Activated CD4-positive, alpha-beta T cell treated with anti-CD3 and anti-CD28 coated beads, Interleukin-2, amount 50 U/mL, for 48 hours (primary cell): Measurements from ENCODE around the gene ACTRT2.

Experiments used
- DNase-seq, 2 experiments: peaks; one replicate each; pipeline ENCODE4 v3.0.0-alpha.2; 2020

The ACTRT2 gene

DNA sequence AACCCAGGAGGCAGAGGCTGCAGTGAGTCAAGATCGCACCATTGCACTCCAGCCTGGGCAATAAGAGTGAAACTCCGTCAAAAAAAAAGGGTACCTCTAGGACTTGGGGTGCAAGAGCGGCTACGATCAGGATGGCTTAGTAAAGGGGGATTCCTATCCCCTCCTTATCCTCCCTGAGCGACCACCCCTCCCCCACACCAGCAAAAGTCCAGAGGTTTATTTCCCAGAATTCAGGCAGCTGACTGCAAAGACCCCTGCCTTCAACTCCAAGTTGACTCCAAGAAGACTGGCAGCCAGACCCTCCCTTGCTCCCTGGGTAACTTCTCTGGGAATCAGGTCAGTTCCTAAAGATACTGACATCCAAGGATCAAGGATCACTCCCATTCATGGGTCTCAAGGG lies 35.4 kb downstream of the ACTRT2 start:
- DNase-seq, result no peak

DNA sequence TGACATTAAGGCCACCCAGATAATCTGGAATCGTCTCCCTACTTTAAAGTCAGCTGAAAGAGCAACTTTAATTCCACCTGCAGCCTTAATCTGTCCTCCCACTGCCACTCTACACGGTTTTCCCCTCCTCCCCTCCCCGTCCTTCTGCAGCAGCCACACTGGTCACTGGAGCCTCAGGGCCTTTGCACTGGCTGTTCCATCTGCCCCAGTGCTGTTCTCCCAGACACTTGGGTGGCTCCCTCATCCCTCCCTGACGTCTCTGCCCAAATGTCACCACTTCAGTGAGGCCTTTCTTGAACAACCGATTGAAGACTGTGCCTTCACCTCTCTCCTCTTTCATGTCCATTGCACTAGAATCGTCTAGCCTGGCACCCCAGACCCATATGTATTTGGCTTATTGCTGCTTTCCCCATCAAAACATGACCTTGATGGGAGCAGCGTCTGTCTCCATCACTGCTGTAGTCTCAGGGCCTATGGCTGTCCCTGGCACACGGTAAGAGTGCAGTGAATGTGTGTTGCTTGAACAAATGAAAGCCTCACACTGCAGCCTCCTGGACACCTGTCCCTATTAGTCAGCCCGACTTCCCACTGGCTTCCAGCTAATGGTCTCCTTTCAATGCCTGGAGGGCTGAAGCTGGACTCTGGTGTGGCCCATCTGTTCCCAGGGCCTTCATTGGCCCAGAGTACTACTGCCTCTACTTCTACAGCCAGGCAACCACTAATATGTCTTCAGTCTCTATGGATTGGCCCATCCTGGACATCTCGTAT lies 37.2 kb downstream of the ACTRT2 start:
- DNase-seq, result no peak

DNA sequence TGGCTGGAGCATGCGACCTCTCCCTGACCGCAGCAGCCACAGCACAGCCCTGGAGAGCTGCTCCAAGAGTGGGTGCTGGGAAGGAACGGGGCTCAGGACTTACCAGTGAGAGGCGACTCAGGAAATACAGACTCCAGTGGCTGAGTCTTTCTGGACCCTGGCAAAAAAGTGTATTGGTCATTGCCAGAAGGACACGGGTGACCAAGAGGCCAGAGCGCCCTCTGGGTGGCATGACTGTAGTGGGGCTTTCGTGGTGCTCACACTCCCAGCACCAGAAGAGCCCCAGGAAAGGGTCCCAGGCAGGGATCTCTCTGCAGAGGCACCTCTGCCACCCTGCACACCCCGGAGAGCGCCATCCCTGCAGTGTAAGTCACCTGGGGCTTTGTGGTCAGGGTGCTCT lies 38.9 kb downstream of the ACTRT2 start:
- no peak for DNase-seq

DNA sequence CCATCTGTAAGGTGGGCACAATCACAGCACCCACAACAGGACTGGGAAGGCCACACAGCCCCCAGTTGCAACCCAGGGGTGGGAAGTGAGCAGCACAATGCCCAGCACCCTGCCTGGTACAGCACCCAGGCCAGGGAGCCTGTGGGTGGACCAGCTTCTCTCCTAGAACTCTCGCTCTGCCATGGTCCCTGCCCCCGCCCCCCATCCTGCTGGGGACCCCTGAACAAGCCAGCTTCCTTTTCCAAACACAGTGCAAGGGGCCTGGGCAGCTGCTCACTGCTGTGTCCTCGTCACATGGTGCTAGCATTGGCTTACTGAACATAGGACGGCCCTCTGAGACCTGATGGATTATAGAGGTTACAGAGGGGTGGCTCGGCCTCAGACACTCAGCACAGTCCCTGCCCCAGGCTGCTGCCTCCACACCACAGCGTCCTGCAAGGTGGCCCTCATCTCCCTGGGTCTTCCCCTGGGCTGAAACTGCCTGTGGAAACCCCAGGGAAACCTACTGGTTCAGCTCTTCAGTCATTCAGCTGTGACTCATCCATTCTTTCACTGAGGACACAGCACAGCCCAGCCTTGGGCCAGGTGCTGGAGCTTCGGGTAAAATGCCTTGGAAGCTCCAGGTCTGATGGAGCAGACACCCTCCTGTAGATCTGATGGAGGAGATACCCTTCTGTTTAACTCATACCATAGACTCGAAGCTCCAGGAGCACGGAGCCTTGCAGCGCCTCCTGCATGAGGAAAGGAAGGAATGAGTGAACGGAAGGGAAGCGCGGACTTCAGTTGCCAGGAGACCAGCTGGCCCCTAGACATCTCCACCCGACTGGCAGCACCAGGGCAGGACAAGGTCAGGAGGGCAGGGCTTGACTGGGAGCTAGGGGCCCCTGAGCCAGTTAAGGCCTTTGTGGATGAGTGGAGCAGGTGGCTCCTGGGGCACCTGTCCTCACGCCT lies 39.6 kb downstream of the ACTRT2 start:
- no peak for DNase-seq

DNA sequence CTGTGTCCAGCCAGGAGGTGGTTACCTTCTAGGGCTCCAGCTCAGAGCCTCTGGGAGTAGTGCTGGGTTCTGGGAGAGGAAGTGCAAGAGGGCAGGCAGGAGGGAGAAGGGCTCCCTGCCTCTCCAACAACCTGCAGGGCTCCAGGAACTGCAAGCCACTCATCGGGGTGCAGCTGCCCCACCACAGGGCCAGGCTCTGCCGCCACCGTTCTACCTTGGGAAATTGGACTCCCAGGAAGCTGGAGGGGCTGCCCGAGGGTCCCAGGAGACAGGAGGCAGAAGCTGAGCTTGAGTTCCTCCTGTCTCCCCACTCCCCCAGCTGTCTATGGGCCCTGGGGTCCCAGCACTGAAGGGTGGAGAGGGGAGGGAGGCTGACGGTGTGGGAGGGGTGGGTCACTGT lies 40.3 kb downstream of the ACTRT2 start:
- DNase-seq, result no peak

DNA sequence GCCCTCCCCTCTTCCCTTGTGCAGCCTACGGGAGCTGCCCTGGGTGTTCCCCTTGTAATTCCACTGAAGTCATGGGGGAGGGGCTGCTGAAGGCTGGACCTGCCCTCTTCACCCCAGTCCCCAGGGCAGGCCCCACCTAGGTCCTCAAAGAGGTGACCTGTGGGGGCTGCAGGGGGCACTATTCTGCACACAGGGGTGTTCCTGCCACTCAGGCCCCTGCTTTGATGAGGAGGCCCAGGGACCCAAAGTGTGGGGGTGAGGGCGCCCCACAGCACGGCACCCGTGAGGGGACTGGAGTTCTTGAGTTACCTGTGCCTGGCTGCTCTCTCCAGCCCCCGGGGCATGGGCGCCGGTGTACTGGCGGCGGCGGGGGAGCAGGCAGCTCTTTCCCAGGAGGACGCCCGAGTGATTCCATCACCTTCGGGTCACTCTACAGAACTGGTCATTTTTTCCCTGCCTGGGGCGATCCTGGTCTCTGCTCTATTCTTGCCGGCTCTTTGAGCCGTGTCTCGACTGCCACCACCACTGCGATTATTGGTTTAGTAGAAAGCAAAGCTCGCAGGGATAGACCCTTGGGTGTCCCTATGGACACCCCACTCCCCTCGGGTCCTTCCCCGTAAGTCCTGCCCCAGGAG lies 40.8 kb downstream of the ACTRT2 start:
- DNase-seq, result no peak

DNA sequence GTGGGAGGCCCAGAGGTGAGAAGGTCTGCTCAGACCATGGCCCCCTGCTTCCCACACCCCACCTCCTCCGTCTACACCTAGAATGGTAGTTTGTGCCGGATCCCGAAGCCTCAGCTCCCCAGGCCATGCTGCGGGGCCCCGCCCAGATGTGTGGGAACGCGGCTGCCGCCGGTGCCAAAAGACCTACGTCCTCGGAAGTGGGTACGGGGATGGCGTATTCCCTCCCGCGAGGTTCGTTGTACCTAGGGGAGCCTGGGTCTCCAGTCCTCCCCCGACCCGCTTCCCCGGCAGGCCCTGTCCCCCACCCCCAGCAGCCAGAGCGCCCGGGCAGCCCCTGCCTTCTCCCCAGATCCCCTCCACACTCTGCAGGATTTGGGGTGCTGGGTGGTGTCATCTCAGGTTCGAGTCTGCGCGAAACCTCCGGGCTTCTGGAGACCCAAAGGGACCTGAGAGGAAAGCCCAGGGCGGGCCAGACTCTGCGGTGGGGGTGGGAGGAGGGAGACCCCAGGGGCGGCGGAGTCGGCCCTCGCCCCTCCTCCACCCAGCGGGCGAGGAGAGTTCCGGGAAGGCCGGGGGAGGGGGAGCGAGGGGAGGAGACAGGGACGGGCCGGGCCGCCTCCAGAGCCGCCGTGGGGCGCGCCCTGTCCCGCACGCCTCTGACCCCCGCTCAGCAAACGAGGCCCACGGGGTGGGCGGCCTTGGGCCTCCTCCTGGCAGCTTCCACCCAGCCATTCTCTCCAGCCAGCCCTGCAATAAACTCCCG lies 41.5 kb downstream of the ACTRT2 start:
- no peak for DNase-seq

DNA sequence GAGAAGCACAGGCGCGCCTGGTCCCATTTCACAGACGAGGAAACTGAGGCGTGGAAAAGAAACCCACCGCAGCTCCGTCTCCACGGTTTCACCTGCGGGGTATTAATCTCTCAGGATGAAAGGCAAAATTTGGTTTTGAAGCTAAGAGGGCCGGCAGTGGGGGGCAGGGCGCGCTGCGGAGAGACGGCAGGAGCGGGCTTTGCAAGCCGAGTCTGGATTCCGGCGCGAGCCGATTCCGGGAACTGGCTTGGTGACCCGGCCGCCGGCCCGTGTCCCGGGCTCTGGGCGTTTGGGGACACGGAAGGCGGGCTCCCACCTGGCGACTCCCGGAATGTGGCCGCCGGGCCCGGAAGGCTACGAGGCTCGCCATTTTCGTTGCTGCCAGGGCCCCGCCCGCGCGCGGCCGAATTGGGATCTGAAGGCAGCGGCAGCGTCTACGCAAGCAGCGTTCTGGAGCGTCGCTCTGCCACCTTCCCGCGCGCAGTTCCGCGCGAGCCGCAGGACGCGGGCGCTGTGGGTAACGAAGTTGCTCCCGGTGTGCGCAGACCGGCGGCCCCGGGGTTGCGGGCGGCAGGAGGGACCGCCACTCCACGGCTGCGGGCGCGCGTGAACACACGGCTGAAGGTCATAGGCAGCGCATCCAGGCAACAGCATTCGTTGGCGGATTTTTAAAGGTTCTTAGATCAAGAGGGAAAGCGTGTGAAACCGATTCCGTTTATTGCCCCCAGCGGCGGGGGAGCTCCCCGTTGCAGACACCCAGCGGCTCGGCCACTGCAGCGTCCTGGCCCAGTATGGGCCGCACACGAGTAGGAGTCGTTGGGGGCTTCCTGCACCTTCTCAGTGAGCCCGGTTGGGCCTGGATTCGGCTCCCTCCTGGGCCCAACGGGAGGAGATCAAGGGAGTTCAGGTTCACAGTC lies 42.4 kb downstream of the ACTRT2 start:
- DNase-seq, result no peak

DNA sequence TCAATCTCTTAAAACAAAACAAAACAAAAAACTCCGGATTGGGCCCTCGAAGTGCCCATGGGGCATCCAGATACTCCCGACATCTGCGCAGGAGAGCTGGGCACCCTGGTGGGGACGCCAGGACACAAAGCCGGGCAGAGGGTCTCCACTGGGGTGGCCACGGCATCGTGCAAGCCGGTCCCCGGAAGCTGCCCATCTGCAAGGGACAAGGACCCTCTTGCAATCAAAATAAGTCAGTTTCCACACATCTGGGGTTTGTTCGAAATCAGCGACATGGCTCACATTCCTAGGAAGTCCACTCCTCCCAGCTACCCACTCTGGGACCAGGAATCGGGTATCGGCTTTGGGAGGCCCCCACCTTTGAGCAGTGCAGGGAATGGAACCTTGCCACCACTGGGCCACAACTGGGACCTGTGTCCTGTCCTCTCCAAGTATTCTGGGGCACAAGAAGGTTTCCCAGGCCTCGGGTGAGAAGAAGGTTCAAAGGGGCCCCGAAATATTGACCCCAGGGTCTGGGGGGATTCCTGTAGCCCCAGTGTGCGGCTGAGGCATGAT lies 43.1 kb downstream of the ACTRT2 start:
- DNase-seq, result no peak

DNA sequence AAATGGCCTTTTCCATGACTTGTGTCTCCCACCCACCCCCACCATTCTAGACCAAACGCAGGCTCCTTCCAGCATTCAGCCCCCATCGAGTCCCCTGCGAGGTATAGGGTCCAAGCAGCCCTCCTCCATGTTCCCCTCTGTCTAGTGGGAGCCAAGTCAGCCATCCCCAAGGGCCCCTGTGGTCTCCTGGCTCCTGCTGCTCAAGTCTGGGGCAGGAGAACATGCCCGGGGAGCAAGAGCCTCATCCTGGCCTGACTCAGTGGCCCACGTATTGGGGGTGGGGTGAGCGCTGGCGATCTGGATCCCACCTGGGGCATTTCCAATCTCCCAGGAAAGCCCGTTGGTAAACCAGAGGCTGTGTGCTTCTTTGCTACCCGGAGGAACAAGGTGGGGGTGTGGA lies 43.6 kb downstream of the ACTRT2 start:
- DNase-seq, result no peak

DNA sequence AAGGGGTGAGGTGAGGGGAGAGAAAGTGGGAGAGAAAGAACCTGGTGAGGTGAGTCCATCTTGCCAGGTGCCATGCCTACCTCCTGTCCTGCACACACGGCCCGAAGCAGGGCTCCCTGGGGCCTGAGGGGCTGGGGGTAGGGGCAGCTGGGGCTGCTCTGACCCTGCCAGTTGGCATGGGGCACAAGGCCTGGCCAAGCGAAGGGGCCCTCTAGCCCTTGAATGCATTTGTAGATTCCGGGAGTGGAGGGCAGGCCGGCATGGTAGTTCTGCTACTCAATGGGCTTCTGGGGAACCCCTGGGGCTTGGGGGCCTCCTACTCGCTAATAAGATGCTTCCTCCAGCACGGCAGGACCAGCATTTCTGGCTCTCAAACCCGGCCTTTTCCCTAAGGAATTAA lies 44.1 kb downstream of the ACTRT2 start:
- DNase-seq, result no peak

DNA sequence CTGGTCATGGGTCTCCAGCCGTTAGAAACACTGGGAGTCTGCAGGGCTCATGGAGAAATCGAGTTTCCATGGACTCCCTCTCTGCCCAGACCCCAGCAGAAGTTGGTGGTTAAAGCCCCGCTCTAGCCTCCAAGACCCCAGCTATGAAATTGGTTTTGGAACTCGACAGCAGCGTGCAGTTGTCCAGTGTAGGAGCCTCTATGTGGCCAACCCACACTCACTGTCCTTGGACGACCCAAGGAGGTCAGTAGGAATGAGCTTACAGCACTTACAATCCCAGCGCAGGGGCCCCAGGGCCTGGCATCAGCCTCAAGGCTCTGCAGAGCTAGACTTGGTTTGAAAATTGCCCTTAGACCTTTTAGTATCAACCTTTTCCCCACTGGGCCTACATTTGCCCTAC lies 44.5 kb downstream of the ACTRT2 start:
- DNase-seq, result no peak

DNA sequence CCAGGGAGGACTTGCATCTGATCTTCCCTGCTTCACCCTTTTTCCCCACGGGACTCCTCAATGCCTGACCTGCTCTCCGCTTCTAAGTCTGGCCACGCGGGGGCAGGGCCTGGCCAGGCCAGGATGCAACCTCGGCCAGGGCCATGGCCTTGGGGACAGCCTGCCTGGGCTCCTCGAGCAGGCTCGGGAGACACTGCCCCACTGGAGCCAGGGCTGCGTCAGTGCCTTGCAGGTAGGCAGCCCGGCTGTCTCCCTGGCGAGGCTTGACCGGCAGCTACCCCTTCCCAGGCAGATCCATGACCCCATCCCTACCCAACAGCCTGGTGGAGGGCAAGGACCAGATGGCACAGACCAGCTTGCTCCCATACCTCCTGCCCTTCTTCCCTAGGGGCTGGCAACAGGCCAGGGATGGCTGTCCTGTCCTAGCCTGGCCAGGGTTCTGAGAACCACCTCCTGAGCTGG lies 45.0 kb downstream of the ACTRT2 start:
- no peak for DNase-seq

DNA sequence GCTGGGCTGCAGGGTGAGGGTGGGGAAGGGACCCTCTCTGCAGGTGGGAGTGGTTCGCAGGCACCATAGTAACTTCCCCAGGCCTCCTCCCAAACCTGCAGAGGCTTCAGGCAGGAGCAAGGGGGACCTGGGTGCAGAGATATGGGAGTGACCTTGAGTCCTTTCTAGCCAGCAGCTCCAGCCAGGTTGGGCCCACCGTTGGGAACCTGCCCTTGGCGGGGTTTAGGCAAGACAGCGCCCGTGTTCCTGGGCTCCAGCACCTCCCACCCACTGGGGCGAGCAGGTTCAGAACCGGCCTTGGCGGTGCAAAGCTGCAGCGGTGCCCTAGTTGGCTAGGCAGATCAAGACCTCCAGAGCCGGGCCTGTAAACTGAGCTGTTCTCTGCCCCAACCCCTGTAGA lies 45.6 kb downstream of the ACTRT2 start:
- DNase-seq, result no peak

DNA sequence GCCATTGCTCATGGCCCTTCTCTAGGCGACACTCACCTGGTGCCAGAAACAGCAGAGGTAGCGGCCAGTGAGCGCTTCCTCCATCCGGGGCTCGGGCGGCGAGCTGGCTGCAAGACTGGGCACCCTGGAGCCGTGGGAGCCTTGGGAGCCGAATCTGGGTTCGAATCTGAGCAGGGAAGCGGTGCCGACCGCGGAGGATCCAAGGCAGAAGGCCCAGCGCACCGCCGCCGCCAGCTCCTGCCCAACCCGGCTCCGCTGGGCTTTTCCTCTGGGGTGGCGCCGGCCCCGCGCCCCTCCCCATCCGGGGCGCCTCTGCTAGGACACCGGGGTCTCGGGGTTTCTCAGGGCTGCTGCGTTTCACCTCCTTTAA lies 46.0 kb downstream of the ACTRT2 start:
- no peak for DNase-seq

DNA sequence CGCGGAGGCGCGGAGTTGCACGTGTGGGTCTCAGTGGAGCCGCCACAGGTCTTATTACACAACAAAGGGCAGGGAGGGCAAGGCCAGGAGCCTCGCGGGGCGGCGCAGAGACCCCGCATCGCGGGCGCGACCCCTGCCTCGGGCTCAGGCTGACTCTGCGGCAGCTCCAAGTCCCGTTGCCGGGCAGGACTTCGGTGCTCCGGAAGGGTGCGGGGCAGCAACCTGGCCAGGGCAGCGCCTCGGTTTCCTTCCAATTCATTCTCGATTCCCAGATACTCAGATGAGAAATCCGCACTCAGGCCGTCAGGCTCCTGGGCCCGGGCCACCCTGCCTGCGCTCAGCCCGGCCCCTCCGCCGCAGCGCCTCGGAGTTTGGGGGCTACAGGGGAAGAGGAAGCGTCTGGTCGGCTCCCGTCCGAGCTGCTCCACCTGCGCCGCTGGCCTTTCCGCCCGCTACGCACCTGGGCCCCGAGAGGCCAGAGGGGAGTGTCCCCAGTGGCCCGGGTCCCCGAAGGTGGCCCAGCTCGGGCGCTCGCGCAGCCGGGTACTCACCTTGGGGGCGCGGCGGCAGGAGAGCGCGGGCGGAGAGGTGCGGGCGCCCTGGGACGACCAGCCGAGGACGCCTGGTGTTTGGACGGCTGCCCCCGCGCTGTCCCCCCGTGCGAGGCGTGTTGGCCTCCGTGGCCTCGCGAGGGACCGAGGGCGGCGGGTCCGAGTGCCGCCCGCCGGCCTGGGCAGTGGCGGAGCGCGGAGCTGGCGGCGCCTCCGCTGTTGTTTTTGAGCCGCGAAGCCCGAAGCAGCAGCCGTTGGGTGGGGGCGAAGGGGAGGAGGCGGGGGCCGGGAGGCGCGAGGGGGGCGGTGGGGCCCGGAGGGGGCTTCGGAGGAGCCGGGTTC lies 46.6 kb downstream of the ACTRT2 start:
- no peak for DNase-seq

DNA sequence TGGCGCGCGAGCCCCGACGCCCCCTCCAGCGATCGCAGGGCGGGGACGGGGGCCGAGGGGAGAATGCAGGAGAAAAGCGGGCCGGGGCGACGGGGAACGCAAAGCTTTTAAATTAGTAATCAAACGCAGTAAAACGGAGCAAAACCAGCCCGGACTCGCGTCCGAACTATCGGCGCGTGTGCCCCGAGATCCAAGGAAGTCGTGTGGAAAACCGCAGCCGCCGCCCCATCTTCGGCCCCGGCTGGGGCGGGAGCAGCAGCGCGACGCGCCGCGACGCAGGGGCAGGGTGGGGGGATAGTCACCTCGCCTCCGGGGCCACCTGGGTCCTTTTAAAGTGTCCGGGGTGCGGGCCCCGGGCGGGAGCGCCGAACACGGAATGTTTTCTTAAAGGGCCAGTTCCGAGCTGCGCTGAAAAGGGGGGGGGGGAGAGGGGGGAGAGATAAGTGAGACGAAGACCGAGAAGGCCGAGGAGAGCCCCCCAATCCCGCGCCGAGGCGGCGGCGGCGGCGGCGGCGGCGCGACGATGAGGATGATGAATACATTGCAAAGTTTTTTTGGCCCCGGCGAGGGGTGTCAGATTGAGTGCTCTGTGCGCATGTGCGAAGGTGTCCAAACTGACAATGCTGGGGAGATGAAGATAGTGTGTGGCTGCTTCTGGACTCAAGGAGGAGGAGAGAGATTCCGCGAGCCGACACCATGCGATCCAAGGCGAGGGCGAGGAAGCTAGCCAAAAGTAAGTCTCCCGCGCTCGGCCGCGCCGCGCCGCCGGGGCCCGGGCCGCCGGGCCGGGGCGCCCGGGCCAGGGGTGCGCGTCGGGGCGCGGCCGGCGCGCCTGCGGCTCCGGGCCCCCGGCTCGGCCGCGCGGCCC lies 47.5 kb downstream of the ACTRT2 start, which contains the start of gene PRDM16:
Gene PRDM16 (plus strand): TSS at position 640 of the 868 bp plus-strand sequence. CDS start 57 bp downstream, at position 697.
- DNase-seq, result peak; percentile 31 to 39

DNA sequence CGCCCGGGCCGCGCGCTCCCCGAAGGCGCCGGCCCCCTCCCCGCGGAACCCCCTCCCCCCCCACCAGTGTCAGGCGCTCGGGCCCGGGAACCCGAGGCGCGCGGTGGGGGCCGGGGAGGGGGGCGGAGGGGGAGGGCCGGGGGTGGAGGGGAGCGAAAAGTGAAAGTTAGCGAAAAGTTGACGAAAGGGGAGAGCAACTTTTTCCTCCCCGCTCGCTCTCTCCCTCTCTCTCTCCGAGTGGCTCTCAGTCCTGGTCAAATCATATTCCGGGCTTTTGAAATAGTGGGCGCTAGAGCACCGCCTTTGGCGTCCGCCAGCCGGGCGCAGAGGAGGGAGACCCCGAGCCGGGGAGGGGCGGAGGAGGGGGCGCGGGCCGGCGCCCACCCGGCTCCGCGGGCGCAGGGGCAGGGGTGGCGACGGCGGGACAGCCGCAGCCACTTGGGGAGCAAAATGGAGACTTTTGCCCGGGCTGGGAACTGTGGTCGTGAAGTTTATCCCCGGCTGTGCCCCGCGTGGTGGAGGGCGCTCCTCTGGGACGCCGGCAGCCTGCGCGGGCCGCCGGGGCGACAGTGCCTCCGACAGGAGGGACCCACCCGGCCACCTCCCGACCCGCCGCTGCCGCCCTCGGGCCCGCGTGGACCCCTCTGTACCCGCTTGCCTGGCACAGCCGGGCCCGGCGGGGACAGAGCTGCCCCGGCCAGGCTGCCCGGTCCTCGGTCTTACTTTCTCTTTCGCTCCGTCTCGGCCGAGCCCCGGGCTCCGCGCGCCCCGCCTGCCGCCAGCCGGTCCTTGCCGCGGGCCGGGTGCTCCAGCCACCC lies 48.4 kb downstream of the ACTRT2 start:
- DNase-seq, result no peak
